HL-60 (cell line): Measurements from ENCODE around the gene NEUROG1.

Source experiments
- DNase-seq, 2 experiments: peaks; one replicate each; pipeline ENCODE4 v3.0.0-alpha.2; 2010 to 2020; ENCODE audit warnings: low read depth in 1 of 2, low spot score in 1 of 2
- H3K27ac ChIP-seq: fragments of 250-450 bp; sonication (Bioruptor Pico); replicated peaks from 2 replicates; pipeline ENCODE4 v1.5.1; 2020; ENCODE audit warnings: mild to moderate bottlenecking, moderate library complexity
- H3K27me3 ChIP-seq: fragments of 250-450 bp; sonication (Bioruptor Pico); 2 replicates; pipeline ENCODE4 v1.5.1; 2021; ENCODE audit warnings: mild to moderate bottlenecking, moderate library complexity; ENCODE audit not compliant: insufficient read depth, poor library complexity, severe bottlenecking
- H3K4me3 ChIP-seq: replicated peaks from 2 replicates; pipeline ENCODE4 v1.5.1; 2011; ENCODE audit warnings: mild to moderate bottlenecking, control low read depth, low read length; ENCODE audit not compliant: insufficient read depth
- CTCF ChIP-seq: IDR thresholded peaks from one replicate; pipeline ENCODE4 v1.5.1; 2011; ENCODE audit warnings: low read length, control low read depth, inconsistent platforms; ENCODE audit not compliant: insufficient read depth
- GABPA ChIP-seq: IDR thresholded peaks from 2 replicates; pipeline ENCODE4 v1.6.1; 2012; ENCODE audit warnings: low read depth
- POLR2AphosphoS5 ChIP-seq: IDR thresholded peaks from 2 replicates; pipeline ENCODE4 v1.6.1; 2012; ENCODE audit warnings: low read depth
- REST ChIP-seq: IDR thresholded peaks from 2 replicates; pipeline ENCODE4 v1.6.1; 2012; ENCODE audit warnings: low read depth; ENCODE audit not compliant: insufficient replicate concordance
- SPI1 ChIP-seq: IDR thresholded peaks from 2 replicates; pipeline ENCODE4 v1.6.1; 2012; ENCODE audit warnings: low read depth, mild to moderate bottlenecking, borderline replicate concordance

NEUROG1 gene

GRCh38 chr5:135567661-135568060, 31.9 kb upstream of the NEUROG1 start:
- TF ChIP-seq POLR2AphosphoS5 (no peak), SPI1 (no peak), CTCF (no peak), GABPA (no peak), REST (no peak)
- H3K27ac ChIP-seq = no peak overlapping the region
- H3K27me3 ChIP-seq = no peaks in the 10 kb centered on the region
- H3K4me3 ChIP-seq = no peak overlapping the region
- DNase-seq = no peak

GRCh38 chr5:135566422-135567400, 30.9 kb upstream of the NEUROG1 start:
- Histone ChIP-seq H3K27ac (no peak overlapping the region), H3K4me3 (no peak overlapping the region), H3K27me3 (no peaks in the 10 kb centered on the region)
- TF ChIP-seq CTCF (no peak), POLR2AphosphoS5 (no peak), GABPA (no peak), SPI1 (no peak)
- DNase-seq = no peak

- no peak overlapping the region for H3K27ac ChIP-seq
- H3K4me3 ChIP-seq = no peak overlapping the region
- TF ChIP-seq SPI1 (no peak), CTCF (peak; percentile 74)
- H3K27me3 ChIP-seq = no peaks in the 10 kb centered on the region
- peak; percentile 28 to 49 for DNase-seq
Observed at GRCh38 chr5:135565725-135566421, 30.1 kb upstream of the NEUROG1 start.

- no peak for DNase-seq
- H3K27ac ChIP-seq = no peak overlapping the region
Observed at GRCh38 chr5:135565266-135565665, 29.5 kb upstream of the NEUROG1 start.

More at GRCh38 chr5:135565266-135565665, 29.5 kb upstream of the NEUROG1 start:
- H3K4me3 ChIP-seq = no peak overlapping the region
- H3K27me3 ChIP-seq = no peaks in the 10 kb centered on the region
- TF ChIP-seq SPI1 (no peak), CTCF (no peak), GABPA (no peak), POLR2AphosphoS5 (no peak), REST (no peak)
